Keratinocyte (primary cell): ENCODE data around the gene CAV2. TPM values are rescaled to one million over a fixed set of nuclear protein-coding genes. Genes with fewer than 3 reads are reported as not detected.

Experiments
- DNase-seq: peaks from one replicate; pipeline ENCODE4 v3.0.0-alpha.2; 2011; ENCODE audit warnings: low read depth, missing footprints, low spot score
- FAIRE-seq: peaks from 2 replicates; lab custom pipeline; 2011; peaks lifted over from hg19 to GRCh38; lab: Jason Lieb, UNC
- H2AFZ ChIP-seq: 2 replicates; pipeline ENCODE4 v1.6.0; 2012; ENCODE audit warnings: low read length, control low read depth, inconsistent platforms; ENCODE audit not compliant: control insufficient read depth
- H3K27ac ChIP-seq: 2 replicates; pipeline ENCODE4 v1.5.1; 2011; ENCODE audit warnings: low read length; ENCODE audit not compliant: control insufficient read depth, insufficient read depth
- H3K27me3 ChIP-seq: 3 replicates; pipeline ENCODE4 v1.6.0; 2011; ENCODE audit warnings: low read length; ENCODE audit not compliant: control insufficient read depth, insufficient read depth; ENCODE audit errors: extremely low read depth
- H3K36me3 ChIP-seq, 2 experiments: 2 replicates in 1 of 2; 3 replicates in 1 of 2; pipeline ENCODE4 v1.5.1; 2011; ENCODE audit warnings: low read length in 2 of 2, mild to moderate bottlenecking in 1 of 2; ENCODE audit not compliant: control insufficient read depth in 2 of 2, insufficient read depth in 2 of 2; ENCODE audit errors: extremely low read depth in 1 of 2
- H3K4me1 ChIP-seq: 3 replicates; pipeline ENCODE4 v1.5.1; 2011; ENCODE audit warnings: low read length; ENCODE audit not compliant: control insufficient read depth, insufficient read depth; ENCODE audit errors: extremely low read depth
- H3K4me2 ChIP-seq: 3 replicates; pipeline ENCODE4 v1.6.0; 2011; ENCODE audit warnings: low read depth, low read length; ENCODE audit not compliant: control insufficient read depth, insufficient read depth; ENCODE audit errors: extremely low read depth
- H3K4me3 ChIP-seq, 3 experiments: fragments of 200-600 bp in 1 of 3; sonication (generic) in 1 of 3; 2 replicates in 2 of 3; 3 replicates in 1 of 3; pipeline ENCODE4 v1.5.1; 2011 to 2016; ENCODE audit warnings: low read length in 3 of 3, mild to moderate bottlenecking in 3 of 3, control low read depth in 2 of 3, inconsistent platforms in 1 of 3, low read depth in 1 of 3, mixed read lengths in 1 of 3, mixed run types in 1 of 3, moderate library complexity in 1 of 3; ENCODE audit not compliant: control insufficient read depth in 2 of 3, insufficient read depth in 2 of 3; ENCODE audit errors: extremely low read depth in 1 of 3
- H3K79me2 ChIP-seq: 2 replicates; pipeline ENCODE4 v1.6.0; 2012; ENCODE audit warnings: low read length; ENCODE audit not compliant: control insufficient read depth, insufficient read depth
- H3K9ac ChIP-seq: 3 replicates; pipeline ENCODE4 v1.6.0; 2011; ENCODE audit warnings: low read length; ENCODE audit not compliant: control insufficient read depth, insufficient read depth; ENCODE audit errors: extremely low read depth
- H3K9me1 ChIP-seq: 3 replicates; pipeline ENCODE4 v1.6.0; 2011; ENCODE audit warnings: low read length; ENCODE audit not compliant: control insufficient read depth, insufficient read depth; ENCODE audit errors: extremely low read depth
- H3K9me3 ChIP-seq: 2 replicates; pipeline ENCODE4 v1.5.1; 2012; ENCODE audit warnings: low read depth, low read length; ENCODE audit not compliant: control insufficient read depth
- H4K20me1 ChIP-seq: 3 replicates; pipeline ENCODE4 v1.6.0; 2011; ENCODE audit warnings: low read length; ENCODE audit not compliant: control insufficient read depth, insufficient read depth; ENCODE audit errors: extremely low read depth
- CTCF ChIP-seq, 3 experiments: IDR thresholded peaks in 1 of 3; conservative IDR thresholded peaks in 1 of 3; optimal IDR thresholded peaks in 1 of 3; 2 replicates in 2 of 3; 3 replicates in 1 of 3; pipeline versions ENCODE3 to v1.5.1; 2011; ENCODE audit warnings: low read length in 3 of 3, mild to moderate bottlenecking in 3 of 3, moderate library complexity in 2 of 3, control low read depth in 1 of 3, inconsistent platforms in 1 of 3; ENCODE audit not compliant: insufficient read depth in 2 of 3; ENCODE audit errors: extremely low read depth in 1 of 3
- EZH2 ChIP-seq: IDR thresholded peaks from one replicate; pipeline ENCODE4 v1.6.1; 2012; ENCODE audit warnings: inconsistent platforms, mild to moderate bottlenecking, low read length, moderate library complexity
- dilution Hi-C: fragments of 300-500 bp; cut with MboI; formaldehyde crosslinking; loops from one replicate; pipeline ENCODE4 v1.7.0; 2020; ENCODE audit warnings: low sequenced_read_pairs; ENCODE audit not compliant: extremely low pct_ligation_motif_present
- polyA minus RNA-seq, 3 experiments: library from RNA; depleted of rRNA, polyadenylated mRNA; stranded (reverse); fragments of >200 nt; gene quantifications; 1 replicate in 1 of 3; 2 replicates in 1 of 3; 3 replicates in 1 of 3; pipeline ENCODE4 v1.2.3, GENCODE V29; 2011
- polyA plus RNA-seq, 5 experiments: library from polyadenylated mRNA; depleted of rRNA in 3 of 5; stranded (reverse) in 3 of 5; stranded (forward) in 1 of 5; unstranded in 1 of 5; fragments of >200 nt; gene quantifications; 1 replicate in 1 of 5; 2 replicates in 3 of 5; 3 replicates in 1 of 5; pipeline versions ENCODE4 v1.2.1 to v1.2.3, GENCODE V29; 2011 to 2012; ENCODE audit warnings: missing spikeins in 2 of 5, low read depth in 1 of 5, low replicate concordance in 1 of 5

Gene CAV2
- 467 to 631 TPM (median 530 TPM) in 3 replicates for polyA plus RNA-seq
- polyA plus RNA-seq (2011; ENCODE audit: low read depth), result 140 TPM
- polyA plus RNA-seq (2011; cell fraction: cytosol; rRNA removed), result 511 and 813 TPM in 2 replicates
- polyA plus RNA-seq (2011; cell fraction: nucleus; rRNA removed), result 329 and 358 TPM in 2 replicates
- 170 and 280 TPM in 2 replicates for polyA plus RNA-seq (2012; ENCODE audit: low replicate concordance)
- polyA minus RNA-seq, result 373 to 543 TPM (median 498 TPM) in 3 replicates
- polyA minus RNA-seq (2011; cell fraction: cytosol; rRNA and poly(A)+ RNA removed), result 618 TPM
- 114 and 202 TPM in 2 replicates for polyA minus RNA-seq (2011; cell fraction: nucleus; rRNA and poly(A)+ RNA removed)

DNA sequence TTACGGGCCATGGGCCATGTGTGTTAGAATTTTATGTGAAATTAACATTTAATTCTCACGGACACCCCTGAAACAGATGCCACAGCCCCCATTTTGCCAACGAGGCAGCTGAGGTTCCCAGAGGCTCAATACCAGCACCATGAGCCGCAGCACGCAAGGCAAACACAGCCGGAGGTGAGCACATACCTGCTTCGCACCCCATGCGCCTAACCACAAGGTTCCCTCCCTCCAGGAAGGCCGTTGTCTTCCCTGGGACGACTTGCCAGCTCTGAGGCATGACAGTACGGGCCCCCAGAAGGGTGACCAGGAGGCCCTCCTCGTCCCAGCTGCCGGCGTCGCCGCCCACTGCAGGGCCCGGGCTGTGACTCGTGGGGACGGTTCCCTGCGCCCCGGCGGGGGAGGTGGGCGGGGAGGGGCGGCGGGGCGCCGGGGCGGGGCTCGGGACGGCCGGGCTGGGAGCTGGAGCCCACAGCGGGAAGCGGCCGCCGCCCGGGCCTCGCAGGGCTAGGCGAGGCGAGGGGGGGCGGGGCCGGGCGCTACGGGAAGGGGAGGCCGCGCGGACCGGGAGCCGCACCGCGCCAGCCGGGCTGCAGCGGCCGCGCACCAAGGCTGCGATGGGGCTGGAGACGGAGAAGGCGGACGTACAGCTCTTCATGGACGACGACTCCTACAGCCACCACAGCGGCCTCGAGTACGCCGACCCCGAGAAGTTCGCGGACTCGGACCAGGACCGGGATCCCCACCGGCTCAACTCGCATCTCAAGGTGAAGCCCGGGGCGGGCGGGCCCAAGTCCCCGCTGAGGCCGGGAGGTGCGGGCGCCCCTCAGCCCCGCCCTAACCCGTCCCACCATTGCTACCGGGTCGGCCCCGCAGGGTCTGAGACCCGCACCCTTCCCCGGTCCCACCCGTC is at the start of gene CAV2:
Gene CAV2 (plus strand): TSS at position 571 of the 910 bp plus-strand sequence. CDS start 44 bp downstream, at position 615.
- Histone ChIP-seq H3K27ac (peak within 1 kb of the TSS; percentile 97), H3K79me2 (peaks cover 47% of the 10 kb centered on the region), H3K9me1 (no peaks in the 10 kb centered on the region), H3K9ac (peak within 1 kb of the TSS; percentile 99), H3K4me3 (peak within 1 kb of the TSS; percentile 85 to 99 (median 97)), H3K36me3 (peaks cover 0 to 21% of the 10 kb centered on the region in 2 experiments), H3K4me1 (peaks cover 30% of the 10 kb centered on the region), H3K9me3 (no peaks in the 10 kb centered on the region), H3K4me2 (peak within 1 kb of the TSS; percentile 99), H2AFZ (peak within 1 kb of the TSS; percentile 70), H4K20me1 (no peaks in the 10 kb centered on the region), H3K27me3 (no peaks in the 10 kb centered on the region)
- peak; percentile 61 for FAIRE-seq
- no peak for TF ChIP-seq EZH2
- TF ChIP-seq CTCF (optimal IDR thresholded peaks at IDR 0.05 in 1 of 3, IDR thresholded peaks at IDR 0.05 in 1 of 3, conservative IDR thresholded peaks at IDR 0.05 in 1 of 3; ENCODE audit: extremely low read depth in 1 of 3, insufficient read depth in 2 of 3, low read length in 3 of 3), result no peak
- peak; percentile 77 for DNase-seq
- dilution Hi-C loops, result loop anchor here (25.0 kb wide), 1 partner anchor 237 kb away; no protein-coding TSS in a partner anchor

DNA sequence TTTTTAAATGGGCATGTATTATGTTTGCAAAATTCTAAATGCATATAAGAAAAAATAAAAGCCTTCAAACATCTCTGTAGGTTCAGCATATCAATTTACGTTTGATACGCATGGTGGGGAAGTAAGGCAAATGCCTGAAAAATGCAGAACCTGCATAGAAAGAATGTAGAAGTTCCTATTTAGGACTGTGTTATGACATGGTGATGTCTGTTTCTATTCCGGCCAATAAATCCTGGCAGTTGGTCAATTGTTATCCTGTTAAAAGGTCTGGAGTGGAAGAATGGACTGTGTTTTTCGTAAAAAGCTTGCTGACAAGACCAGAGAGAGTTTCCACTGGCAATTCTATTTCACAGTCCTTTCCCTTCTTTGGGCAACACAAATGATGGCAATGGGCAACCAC is 49.6 kb upstream of the CAV2 start:
- Histone ChIP-seq H3K4me2 (no peak overlapping the region), H3K9ac (no peak overlapping the region)
- no peak for FAIRE-seq

More for the DNA sequence above, 49.6 kb upstream of the CAV2 start:
- no peaks in the 10 kb centered on the region for H4K20me1 ChIP-seq
- H3K79me2 ChIP-seq, result no peaks in the 10 kb centered on the region
- H2AFZ ChIP-seq, result no peak overlapping the region
- peaks cover 25% of the 10 kb centered on the region for H3K4me1 ChIP-seq
- DNase-seq, result no peak
- no peak overlapping the region for H3K27ac ChIP-seq
- TF ChIP-seq CTCF (optimal IDR thresholded peaks at IDR 0.05 in 1 of 3, IDR thresholded peaks at IDR 0.05 in 1 of 3, conservative IDR thresholded peaks at IDR 0.05 in 1 of 3; ENCODE audit: extremely low read depth in 1 of 3, insufficient read depth in 2 of 3, low read length in 3 of 3) (no peak), EZH2 (no peak)
- H3K4me3 ChIP-seq, result no peak overlapping the region
- no peaks in the 10 kb centered on the region for H3K9me1 ChIP-seq
- no peaks in the 10 kb centered on the region for H3K27me3 ChIP-seq
- no peaks in the 10 kb centered on the region for H3K36me3 ChIP-seq
- H3K9me3 ChIP-seq, result no peaks in the 10 kb centered on the region
- dilution Hi-C loops, result no loop called here
